GM12891 (cell line): ENCODE results near the gene TIGIT.

Source experiments
- POLR2A ChIP-seq: IDR thresholded peaks from 2 replicates; pipeline ENCODE4 v1.6.1; 2011; ENCODE audit warnings: low read depth, low read length, control low read depth
- POLR2AphosphoS5 ChIP-seq: IDR thresholded peaks from 2 replicates; pipeline ENCODE4 v1.6.1; 2011; ENCODE audit warnings: low read depth, low read length, control low read depth

GRCh38 chr3:114252954-114253353 lies 40.9 kb upstream of the TIGIT start:
- no peak for TF ChIP-seq POLR2AphosphoS5
- no peak for TF ChIP-seq POLR2A
